Body of pancreas (tissue), 4 donors: ENCODE measurements around the gene CPEB2. TPM values are rescaled to one million over a fixed set of nuclear protein-coding genes. Genes with fewer than 3 reads are reported as not detected.
"Not testable (repeated sequence)": the region's sequence is repeated elsewhere in the genome, so short reads cannot be mapped to it uniquely, and the experiment has no call there.

Experiments used
- ATAC-seq: fragments of 150-250 bp; one replicate; pipeline ENCODE4 v1.9.1; 2016
- DNase-seq, 4 donors: peaks; one replicate each; pipeline ENCODE4 v3.0.0-alpha.2; 2019
- H3K27ac ChIP-seq, 4 donors: fragments of 200-600 bp; sonication (generic); 1 replicate in 3 of 4; 2 replicates in 1 of 4; pipeline versions ENCODE4 v1.5.1 to v1.6.1; 2016 to 2019; ENCODE audit warnings: mild to moderate bottlenecking in 1 of 4, mixed read lengths in 1 of 4, moderate library complexity in 1 of 4
- H3K27me3 ChIP-seq, 2 donors: fragments of 200-600 bp; sonication (generic); one replicate each; pipeline ENCODE4 v1.6.0; 2016; ENCODE audit warnings: mild to moderate bottlenecking in 1 of 2
- H3K36me3 ChIP-seq, 2 donors: fragments of 200-600 bp; sonication (generic); replicated peaks in 1 of 2; 2 replicates each; pipeline ENCODE4 v1.5.1; 2016; ENCODE audit warnings: low read depth in 2 of 2; ENCODE audit not compliant: insufficient read depth in 1 of 2
- H3K4me1 ChIP-seq: fragments of 200-600 bp; sonication (generic); one replicate; pipeline ENCODE4 v1.6.0; 2016
- H3K4me3 ChIP-seq, 2 donors: fragments of 200-600 bp; sonication (generic); 1 replicate in 1 of 2; 2 replicates in 1 of 2; pipeline ENCODE4 v1.5.1; 2016 to 2019
- H3K9me3 ChIP-seq, 3 donors: fragments of 200-600 bp; sonication (generic); 1 replicate in 2 of 3; 2 replicates in 1 of 3; pipeline ENCODE4 v1.5.1; 2016
- POLR2A ChIP-seq, 3 donors: fragments of 450-650 bp; IDR thresholded peaks; one replicate each; pipeline ENCODE4 v1.6.1; 2016; ENCODE audit warnings: antibody characterized with exemption in 3 of 3, mild to moderate bottlenecking in 2 of 3
- WGBS, 2 donors: methylation state at CpG; one replicate each; pipeline ENCODE4 v1.1.5; 2017; 5-methylcytosine and 5-hydroxymethylcytosine counted together
- intact Hi-C: fragments of 100-400 bp; cut with DNase I; formaldehyde crosslinking; loops from one replicate; pipeline ENCODE4 v1.15.1; 2023
- total RNA-seq, 2 donors: library from RNA; depleted of rRNA; stranded (reverse); fragments of >200 nt; gene quantifications; one replicate each; pipeline ENCODE4 v1.1.0, GENCODE V29; 2016
- TF ChIP-seq, protein P1 (sequence below), 7 experiments: fragments of 450-650 bp in 4 of 7; fragments of 200-600 bp in 3 of 7; sonication (generic) in 3 of 7; IDR thresholded peaks; one replicate each; pipeline ENCODE4 v1.5.1; 2016 to 2019; ENCODE audit warnings: antibody characterized with exemption in 7 of 7

CPEB2 gene
- total RNA-seq, 2 donors from 2014 or later: 6.6 to 8.0 TPM

DNA sequence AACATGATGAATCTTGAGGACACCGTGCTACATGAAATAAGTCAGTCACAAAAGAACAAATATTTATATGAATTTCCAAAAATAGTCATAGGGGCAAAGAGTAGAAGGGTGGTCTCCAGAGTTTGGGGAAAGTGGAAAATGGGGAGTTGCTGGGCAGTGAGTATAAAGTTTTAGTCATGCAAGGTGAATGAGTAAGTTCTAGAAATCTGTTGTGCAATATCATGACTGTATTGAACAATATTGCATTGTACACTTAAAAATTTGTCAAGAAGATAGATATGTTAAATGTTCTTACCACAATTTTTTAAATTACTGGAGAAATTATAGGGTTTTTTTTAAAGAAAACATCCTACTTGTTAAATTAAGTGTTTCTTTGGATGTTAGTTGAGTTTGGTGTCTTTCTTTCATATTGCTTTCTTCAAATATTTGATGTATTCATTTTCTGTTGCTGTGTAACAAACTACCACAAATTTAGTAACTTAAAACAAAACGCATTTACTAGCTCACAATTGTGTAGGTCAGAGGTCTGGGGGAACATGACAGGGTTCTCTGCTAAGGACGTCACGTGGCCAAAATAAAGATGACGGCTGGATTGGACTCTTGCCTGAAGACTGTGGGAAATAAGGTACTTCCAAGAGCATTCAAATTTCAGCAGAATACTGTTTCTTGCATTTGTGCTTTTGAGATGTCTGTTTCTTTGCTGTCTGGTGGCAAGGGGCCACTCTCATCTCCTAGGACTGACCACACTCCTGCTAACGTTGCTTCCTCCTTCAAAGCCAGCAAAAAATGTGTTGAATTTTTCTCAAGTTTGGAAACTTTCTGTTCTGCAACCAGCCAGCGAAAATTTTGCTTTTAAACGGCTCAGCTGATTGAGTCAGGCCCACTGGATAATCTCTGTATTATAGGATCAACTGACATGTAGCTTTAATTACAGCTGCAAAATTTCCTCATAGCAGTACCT is 76.7 kb downstream of the CPEB2 start:
- H3K36me3 ChIP-seq: no peaks in the 10 kb centered on the region
- no peak for ATAC-seq
- no peak overlapping the region for H3K4me3 ChIP-seq
- TF ChIP-seq, protein P1, sequence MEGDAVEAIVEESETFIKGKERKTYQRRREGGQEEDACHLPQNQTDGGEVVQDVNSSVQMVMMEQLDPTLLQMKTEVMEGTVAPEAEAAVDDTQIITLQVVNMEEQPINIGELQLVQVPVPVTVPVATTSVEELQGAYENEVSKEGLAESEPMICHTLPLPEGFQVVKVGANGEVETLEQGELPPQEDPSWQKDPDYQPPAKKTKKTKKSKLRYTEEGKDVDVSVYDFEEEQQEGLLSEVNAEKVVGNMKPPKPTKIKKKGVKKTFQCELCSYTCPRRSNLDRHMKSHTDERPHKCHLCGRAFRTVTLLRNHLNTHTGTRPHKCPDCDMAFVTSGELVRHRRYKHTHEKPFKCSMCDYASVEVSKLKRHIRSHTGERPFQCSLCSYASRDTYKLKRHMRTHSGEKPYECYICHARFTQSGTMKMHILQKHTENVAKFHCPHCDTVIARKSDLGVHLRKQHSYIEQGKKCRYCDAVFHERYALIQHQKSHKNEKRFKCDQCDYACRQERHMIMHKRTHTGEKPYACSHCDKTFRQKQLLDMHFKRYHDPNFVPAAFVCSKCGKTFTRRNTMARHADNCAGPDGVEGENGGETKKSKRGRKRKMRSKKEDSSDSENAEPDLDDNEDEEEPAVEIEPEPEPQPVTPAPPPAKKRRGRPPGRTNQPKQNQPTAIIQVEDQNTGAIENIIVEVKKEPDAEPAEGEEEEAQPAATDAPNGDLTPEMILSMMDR (IDR thresholded peaks at IDR 0.05): no peak
- no peak for TF ChIP-seq POLR2A (IDR thresholded peaks at IDR 0.05)
- WGBS, 2 donors: 56 to 79% methylated on average over 8 of the region's 8 CpGs
- no peaks in the 10 kb centered on the region for H3K9me3 ChIP-seq
- intact Hi-C loops: no loop called here
- no peaks in the 10 kb centered on the region for H3K4me1 ChIP-seq
- peak in 1 of 4 donors; percentile 3 for DNase-seq
- H3K27me3 ChIP-seq: no peaks in the 10 kb centered on the region
- no peak overlapping the region for H3K27ac ChIP-seq

DNA sequence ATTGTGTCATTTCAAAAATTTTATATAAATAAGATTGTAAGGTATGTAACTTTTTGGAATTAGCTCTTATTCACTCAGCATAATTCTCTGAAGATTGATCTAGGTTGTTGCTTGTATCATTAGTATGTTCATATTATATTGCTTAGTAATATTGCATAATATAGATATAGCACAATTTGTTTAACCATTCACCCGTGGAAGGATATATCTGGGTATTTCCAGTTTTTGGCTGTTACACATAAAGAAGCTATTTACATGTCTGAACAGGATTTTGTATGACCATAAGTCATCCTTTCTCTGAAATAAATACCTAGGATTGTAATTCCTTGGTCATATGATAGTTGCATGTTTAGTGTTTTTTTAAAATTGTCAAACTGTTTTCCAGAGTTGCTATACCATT is 82.5 kb downstream of the CPEB2 start:
- H3K27ac ChIP-seq: no peak overlapping the region
- no peaks in the 10 kb centered on the region for H3K36me3 ChIP-seq
- DNase-seq (no peak), ATAC-seq (no peak)
- intact Hi-C loops: no loop called here
- WGBS, 2 donors: 75 to 76% methylated on average over 1 of the region's 1 CpG
- no peaks in the 10 kb centered on the region for H3K4me1 ChIP-seq
- no peaks in the 10 kb centered on the region for H3K27me3 ChIP-seq
- no peak overlapping the region for H3K4me3 ChIP-seq
- TF ChIP-seq, protein P1 (IDR thresholded peaks at IDR 0.05): no peak
- no peak for TF ChIP-seq POLR2A (IDR thresholded peaks at IDR 0.05)
- no peaks in the 10 kb centered on the region for H3K9me3 ChIP-seq

DNA sequence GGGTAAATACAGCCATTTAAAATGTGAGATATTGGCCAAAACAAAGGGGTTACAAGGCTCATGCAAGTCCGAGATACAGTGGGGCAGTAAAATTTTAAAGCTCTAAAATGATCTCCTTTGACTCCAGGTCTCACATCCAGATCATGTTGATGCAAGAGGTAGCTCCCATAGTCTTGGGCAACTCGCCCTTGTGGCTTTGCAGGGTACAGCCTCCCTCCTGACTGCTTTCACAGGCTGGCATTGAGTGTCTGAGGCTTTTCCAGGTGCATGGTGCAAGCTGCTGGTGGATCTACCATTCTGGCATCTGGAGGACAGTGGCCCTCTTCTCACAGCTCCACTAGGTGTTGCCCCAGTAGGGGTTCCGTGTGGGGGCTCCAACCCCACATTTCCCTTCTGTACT is 83.5 kb downstream of the CPEB2 start:
- not testable (repeated sequence) for DNase-seq

DNA sequence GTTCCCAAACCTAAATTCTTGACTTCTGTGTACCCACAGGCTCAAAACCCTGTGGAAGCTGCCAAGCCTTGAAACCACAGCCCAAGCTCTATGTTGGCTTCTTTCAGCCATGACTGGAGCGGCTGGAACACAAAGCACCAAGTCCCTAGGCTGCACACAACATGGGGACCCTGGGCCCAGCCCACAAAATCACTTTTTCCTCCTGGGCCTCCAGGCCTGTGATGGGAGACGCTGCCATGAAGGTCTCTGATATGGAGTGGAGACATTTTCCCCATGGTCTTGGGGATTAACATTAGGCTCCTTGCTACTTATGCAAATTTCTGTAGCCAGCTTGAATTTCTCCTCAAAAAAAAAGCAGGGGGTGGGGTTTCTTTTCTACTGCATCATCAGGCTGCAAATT is 84.0 kb downstream of the CPEB2 start:
- 63 to 71% methylated on average over 2 of the region's 2 CpGs for WGBS, 2 donors
- DNase-seq, H3K9me3 ChIP-seq, intact Hi-C loops, H3K27ac ChIP-seq, H3K27me3 ChIP-seq, H3K4me3 ChIP-seq, H3K4me1 ChIP-seq, ATAC-seq, H3K36me3 ChIP-seq: not testable (repeated sequence)

More for the DNA sequence above, 83.5 kb downstream of the CPEB2 start:
- H3K9me3 ChIP-seq, H3K27ac ChIP-seq, ATAC-seq, H3K4me3 ChIP-seq, H3K36me3 ChIP-seq, H3K4me1 ChIP-seq, intact Hi-C loops, H3K27me3 ChIP-seq: not testable (repeated sequence)
- WGBS, 2 donors: 49 to 53% methylated on average over 3 of the region's 3 CpGs

DNA sequence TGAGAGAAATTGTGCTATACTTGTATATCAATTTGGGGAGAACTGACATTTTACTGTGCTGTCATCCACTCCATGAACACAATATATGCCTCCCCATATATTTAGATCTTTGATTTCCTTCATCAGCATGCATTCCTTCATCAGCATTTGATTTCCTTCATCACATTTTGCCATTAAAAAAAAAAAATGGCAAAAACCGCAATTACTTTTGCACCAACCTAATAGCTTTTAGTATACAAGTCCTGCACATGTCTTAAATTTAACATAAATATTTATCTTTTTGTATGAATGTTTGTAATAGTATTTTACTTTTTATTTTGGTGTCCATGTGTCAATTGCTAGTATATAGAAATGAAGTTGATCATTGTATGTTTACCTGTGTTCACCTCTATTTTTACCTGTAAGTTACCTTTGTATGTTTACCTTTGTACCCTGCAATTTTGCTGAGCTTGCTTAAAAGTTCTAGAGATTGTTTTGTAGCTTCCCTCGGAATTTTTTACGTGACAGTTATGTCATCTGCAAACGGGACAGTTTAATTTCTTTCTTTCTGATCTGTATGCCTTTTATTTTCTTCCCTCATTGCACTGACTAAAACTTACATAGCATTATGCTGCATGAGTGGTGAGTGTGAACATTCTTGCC is 86.2 kb downstream of the CPEB2 start:
- DNase-seq (no peak), ATAC-seq (no peak)
- Histone ChIP-seq H3K27ac (no peak overlapping the region), H3K9me3 (no peaks in the 10 kb centered on the region), H3K36me3 (no peaks in the 10 kb centered on the region), H3K4me3 (no peak overlapping the region), H3K27me3 (no peaks in the 10 kb centered on the region), H3K4me1 (no peaks in the 10 kb centered on the region)
- WGBS, 2 donors: 61 to 74% methylated on average over 4 of the region's 4 CpGs
- intact Hi-C loops: no loop called here
- TF ChIP-seq, protein P1 (IDR thresholded peaks at IDR 0.05): no peak
- TF ChIP-seq POLR2A (IDR thresholded peaks at IDR 0.05): no peak
